Activated gamma-delta T cell treated with anti-CD3 and anti-CD28 coated beads, Interleukin-2, amount 50 U/mL, for 16 hours (primary cell): ENCODE results near the gene ELMO2.

Source experiments
- DNase-seq: peaks from one replicate; pipeline ENCODE4 v3.0.0-alpha.2; 2020; ENCODE audit warnings: low read depth

ELMO2 gene

DNA sequence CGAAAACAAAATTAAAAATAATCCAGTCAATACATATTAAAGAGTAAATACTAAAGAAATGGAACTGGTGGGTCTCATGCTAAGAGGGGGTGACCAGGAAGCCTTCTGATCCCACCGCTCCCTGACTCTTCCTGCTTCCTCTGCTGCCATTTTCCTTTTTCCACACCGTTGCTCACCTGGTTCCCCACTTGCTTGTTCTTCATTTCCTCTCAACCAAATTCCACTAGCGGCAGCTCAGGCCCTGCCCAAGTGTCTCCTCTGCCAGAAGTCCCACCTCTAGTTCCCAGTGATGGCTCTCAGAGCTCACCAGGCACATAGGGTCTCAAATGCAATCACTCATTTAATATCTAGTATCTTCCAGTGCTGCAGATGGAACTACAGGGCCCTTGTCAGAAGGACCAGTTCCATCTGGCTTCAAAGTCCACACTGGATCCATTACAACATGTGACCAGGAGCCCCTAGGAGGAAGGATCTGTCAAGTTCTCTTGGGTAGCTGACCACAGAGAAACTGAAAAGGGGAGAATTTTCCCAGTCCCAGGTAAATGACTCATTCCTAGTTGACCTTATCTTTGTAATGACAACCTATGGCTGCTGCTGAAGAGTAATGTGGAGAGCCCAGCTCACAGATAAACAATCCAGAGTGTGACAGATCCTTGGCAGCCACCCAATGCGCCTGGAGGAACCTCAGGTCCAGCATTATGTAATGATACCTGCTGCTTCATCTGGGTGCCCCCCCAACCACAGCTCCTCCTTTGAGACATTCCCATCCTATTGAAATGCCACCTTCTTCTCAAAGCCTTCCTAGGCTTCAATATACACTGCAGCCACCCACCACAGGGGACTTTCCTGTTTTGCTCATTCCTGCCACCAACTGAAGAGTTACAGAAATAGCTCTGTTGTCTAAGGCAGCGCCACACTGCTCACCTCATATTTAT is 38.2 kb downstream of the ELMO2 start:
- no peak for DNase-seq

DNA sequence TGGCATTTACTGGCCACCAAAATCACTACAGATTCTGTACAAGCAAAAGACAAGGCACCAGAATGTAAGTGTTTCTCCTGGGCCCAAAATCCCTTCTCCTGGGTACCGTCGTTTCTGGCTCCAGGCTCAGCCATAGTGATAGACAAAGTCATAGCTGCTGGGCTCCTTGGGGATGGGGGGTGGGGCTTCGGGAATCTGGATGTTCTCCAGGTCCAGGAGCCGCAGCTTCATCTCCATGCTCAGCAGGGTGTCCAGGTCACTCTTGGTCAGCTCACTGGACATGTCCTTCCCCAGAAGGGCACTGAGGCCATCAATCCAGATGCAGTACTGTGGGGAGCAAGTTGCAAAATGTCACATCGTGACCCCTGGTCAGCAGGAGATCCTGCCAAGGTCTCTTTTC is 39.2 kb downstream of the ELMO2 start:
- no peak for DNase-seq

DNA sequence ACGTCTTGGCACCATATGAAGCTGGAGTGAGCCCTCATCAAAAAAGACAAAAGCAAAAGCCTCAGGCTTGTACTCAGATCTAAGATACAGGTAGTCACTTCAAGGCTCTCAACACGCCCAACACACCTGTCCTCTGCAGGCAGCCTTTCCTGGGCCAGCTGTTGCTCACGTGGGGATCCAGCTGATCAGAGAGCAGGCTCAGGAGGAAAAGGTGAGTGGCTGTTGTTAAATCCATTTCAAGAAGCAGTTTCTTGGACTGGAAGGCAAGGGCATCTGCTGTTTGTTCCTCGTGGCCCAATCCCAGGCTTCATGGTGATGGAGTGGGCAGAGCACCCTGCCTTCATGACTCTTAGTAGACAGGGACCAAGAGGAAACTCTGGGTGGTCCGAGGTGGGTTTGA is 39.6 kb downstream of the ELMO2 start:
- no peak for DNase-seq

DNA sequence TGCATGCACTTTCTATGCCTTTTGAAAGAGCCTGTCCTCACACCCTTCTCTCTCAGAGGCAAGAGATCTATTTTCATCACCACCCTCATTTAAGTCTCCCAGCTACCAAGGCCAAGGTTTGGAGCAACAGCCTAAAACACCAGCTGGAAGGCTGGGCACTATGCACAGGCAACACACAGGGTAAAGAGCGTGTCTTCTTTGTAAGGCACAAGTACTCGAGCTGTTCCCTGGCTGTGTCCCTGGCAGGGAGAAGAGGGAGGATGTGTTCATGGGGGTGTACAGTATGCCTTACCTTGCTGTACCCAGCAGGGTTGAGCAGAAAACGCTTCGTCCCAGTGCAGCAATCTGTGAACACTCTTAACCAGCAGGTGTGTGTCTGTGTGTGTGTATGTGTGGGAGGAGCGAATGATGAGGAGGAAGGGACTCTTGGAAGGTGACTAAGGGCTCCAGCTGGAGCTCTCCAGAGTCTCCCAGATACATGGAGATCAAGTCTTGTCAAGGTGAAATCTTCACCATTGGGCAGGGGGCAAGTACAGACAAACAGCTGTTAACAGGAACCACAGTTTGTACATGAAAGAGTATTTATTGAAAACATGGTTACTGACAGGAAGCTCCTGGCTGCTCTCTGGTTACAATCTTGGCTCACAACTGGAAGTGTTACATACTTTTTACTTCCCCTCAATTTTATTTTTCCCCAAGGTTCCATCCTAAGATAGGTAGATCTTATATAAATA is 40.8 kb downstream of the ELMO2 start:
- DNase-seq = no peak

DNA sequence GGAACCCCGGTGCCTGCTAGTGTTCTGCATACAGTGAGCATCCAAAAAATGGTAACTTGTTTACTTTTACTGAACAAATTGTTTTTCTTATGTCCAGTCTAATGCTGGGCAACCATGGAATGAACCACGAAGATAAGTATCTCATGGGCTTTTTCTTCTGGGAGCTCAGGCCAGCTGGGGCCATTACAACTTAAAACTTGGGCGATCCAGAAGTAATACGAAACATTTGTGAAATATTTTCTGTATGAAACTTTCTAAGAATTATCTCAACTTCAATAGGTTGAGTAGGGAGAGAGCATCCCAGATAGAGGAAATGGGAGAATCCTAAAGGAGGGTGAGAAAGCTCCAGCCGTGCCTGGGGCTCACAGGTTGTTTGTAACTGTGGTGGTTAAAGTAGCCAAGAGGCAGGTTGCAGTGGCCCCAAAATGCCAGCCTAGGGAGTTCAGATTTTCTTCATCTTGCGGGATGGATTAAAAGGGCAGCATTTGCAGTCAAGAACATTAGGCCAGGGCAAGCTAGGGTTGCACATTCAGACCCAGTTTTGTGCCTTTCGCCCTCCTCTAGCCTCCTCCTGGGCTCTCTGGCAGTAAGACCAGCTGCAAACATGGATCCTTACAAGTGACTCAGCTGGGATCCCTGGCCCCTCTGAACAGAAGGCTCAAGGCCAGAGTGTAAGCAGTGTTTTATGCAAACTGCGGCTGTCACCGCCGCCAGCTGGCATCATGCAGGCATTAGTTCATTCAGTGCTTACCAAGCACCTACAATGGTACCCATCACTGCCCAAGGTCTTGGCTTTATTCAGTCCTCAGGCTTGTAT is 41.5 kb downstream of the ELMO2 start:
- no peak for DNase-seq

DNA sequence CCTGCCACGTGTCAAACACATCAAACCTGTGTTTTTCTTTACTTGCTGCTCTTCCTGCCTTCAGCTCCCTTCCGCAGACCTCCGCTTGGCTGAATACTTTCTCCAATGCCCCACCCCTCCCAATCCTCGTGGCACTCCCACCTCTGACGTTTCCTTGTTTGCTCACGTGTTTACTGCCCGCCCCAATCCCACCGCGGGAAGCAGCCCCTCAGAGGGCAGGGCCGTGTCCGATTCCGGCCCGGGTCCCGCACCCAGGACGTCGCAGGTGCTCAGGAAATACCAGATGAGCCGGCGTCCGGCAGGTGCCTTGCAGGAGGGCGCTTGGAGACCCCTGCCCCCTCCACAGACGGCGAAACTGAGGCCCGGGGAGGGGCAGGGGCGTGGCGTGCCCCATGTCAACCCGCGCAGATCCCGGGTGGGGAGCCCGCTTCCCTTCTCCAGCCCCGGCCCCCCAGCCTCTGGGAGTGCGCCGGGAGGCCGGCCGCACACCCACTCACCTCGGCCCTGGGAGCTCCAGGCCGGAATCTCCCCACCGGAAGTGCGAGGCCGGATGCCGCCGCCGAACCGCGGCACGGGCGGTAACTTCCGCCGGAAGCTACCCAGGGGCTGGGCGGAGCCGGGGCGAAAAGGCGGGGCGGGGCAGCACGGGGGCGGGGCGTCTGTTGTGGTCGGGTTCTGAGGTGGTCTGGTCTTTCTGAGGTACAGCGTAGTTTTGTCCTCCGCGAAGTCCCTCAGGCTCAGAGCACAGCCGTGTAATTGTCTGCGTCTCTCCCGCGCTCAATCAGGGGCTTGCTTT is 42.3 kb downstream of the ELMO2 start:
- DNase-seq = peak; percentile 83

DNA sequence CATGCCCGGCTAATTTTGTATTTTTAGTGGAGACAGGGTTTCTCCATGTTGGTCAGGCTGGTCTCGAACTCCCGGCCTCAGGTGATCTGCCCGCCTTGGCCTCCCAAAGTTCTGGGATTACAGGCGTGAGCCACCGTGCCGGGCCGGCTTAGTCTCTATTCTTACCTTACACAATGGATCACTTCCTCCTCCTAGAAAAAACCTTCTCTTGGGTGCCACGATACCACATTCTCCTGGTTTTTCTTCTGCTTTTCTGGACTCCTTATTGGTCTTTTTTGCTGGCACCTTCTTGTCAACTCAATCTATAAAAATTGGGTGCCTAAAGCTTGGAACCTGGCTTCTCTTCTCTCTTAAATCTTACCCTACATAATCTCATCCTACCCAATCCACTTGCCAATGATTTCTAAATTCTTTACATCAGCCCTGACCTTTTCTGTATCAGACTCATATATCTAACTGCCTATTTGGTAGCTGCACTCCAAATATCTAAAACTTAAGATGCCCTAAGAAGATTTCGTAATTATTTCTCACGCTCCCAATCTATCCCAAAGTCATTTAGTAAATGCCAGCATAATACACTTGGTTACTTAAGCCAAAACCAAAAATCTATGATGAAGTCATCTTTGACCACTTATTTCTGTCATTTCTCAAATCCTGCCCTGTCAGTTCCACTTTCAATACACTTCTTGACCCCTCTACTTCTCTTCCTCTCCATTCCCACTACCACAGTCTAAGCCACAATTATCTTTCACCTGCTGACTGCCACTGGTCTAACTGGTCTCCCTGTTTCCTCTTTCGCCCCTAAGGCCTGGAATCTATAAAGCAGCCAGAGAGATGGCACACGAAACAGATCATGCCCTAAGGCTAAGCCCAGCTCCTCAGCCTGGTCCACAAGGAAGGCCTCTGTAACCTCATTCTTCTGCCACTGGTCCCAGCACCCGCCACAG is 43.2 kb downstream of the ELMO2 start:
- DNase-seq = no peak

DNA sequence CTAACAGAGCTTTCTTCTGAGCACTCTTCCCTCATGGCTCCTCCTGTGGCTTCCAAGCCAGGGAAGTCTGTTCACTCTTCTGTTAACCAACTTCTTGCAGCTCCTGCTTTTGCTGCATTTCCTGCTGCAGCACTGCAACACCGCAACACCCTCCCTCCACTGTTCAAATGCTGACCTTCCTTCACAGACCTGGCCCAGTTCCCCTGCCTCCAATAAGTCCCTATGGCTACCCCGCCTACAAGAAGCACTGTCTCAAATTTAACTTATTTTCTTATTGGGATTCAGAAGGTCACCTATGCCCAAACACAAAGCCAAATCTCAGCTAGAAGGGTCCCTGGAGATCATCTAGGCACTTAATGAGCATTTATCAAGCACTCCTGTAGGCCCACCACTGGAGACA is 44.6 kb downstream of the ELMO2 start:
- no peak for DNase-seq

DNA sequence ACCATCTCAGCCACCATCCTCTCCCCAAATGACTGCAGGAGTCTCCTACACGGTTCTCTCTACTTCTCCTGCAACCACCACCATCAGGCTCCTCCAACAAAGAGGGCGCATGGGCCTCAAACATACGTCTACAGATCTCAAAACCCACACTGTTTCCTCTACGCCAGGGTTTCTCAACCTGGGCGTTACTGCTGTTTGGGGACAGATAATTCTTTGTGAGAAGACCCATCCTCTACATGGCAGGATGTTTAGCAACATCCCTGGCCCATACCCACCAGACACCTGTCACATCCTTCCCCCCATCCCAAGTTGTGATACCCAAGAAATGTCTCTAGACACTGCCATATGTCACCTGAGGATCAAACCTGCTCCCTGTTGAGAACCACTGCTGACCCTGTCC is 45.0 kb downstream of the ELMO2 start:
- DNase-seq = no peak

DNA sequence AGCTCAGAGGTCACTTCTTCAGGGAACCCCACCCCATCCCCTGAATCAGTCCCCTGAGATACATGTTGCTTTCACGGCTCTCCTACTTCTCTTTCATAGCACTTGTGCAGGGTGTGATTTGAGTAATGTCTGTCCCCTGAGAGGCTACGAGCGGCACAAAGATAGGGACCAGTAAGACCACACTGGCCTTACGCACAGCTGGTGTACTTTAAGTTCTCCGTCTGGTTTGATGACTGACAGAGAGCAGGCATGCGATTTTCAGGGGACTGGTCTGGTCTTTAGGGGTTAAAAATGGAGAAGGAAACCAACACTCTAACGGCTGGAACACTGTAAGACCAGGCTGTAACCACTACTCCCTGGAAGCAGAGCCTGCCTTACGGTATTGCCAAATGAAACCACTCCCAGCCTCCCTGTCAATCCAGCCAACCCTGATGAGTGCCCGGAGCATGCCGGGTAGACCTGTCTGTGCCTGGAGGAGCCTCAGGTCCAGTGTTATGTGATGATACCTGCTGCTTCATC is 47.1 kb downstream of the ELMO2 start:
- no peak for DNase-seq

DNA sequence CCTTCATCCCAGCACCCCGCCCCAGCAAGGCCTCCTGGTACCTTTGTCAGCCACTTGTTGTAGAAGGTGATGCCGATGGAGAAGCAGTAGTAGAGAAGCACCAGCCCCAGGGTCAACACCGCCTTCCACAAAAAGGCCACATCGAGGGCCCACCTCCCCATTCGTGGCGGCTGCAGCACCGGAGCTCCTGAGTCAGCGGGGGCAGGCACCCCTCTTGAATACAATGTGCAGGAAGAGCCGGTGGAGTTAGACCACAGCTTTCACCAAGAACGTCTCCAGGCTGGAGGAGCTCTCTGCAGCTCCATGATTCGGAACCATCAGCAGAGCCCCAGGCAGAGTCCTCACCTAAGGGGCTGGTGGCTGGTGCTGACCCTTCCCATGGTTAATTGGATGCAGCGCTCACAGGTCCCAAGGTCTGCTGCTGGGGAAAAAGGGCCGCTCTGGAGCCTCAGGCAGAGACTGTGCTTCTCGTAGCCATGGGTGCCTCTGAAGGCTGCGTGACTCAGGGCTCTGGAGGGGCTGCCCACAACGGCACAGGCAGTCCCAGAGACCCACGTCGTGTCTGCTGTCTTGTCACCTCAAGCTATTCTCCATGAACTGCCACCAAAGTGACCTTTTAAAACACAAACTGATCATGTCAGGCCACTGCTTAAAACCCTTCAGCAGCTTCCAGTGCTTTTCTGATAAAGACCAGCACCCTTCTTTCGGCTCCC is 47.9 kb downstream of the ELMO2 start:
- DNase-seq = no peak

DNA sequence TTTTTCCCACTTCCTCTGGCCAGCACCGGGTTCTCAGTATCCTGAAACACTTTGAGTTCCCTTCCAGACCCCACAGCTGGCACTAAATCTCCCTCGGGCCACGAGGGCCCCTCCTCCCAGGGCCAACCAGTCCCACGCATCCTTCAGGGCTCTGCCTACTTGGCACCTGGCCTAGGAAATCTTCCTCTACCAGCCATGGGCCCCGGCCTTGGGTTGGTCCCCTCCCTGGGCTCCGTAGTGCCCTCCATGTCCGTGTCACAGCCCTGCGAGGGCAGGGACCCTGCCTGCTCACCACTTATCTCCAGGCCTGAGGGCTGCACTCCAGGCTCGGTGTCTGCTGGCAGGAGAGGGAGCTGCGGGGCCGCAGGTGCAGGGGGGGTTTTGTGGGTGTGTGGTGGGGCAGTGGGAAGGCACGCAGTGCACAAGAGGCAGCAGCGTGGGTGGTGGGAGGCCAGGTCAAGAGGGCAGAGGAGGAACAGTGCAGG is 49.3 kb downstream of the ELMO2 start:
- DNase-seq = no peak

DNA sequence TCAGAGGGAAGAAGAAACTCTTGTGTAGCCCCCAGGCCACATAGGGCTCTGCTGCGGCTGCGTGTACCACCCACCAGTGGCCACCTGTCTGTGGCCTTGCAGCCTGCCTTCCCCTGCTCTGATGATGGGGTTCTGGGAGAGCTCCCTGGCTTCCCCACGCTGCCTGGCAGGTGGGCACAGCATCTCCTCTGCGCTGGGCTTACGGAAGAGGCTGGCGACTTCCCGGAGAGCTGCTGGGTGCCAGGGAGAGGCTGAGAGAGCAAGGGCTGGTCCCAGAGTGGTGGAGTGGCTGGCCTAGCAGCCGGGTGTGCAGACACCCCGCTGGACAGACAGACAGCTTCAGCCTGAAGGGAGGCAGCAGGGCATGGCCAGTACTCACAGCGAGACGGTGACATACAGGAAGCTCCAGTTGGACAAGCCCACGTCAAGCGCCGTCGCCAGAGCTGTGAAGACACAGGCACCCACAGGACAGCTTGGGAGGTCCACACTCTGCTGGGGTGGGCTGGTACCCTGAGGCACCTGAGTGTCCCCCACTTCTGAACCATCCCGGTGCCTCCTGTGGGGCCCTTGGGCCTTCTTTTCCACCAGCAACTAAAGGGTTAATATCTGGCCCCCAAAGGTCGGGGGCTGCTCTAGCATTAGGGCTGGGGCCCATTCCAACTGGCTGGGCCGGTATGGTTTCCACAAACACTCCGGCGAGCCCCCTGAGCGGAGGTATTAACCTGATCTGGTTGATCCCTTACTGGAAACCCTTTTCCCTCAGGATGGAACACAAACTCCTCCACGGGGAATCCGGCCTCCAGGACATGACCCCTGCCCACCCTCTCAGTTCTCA is 50.0 kb downstream of the ELMO2 start:
- no peak for DNase-seq

DNA sequence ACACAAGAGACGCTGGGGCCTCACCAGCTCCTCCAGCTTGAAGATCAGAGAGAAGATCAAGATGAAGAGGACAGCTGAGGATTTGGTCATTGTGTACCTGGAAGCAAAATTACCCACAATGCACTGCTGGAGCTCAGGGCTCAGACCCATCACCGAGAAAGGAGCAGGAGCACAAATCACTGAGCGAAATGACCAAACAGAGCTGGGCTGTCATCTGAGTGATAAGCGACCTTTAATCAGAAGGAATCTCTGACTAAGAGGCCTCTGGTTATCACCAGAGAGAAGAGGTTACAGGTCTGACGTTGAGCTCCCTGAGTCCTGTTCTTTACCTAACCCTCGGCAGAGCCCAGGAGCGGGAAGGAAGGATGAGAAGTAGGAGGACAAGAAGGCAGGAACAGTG is 50.6 kb downstream of the ELMO2 start:
- no peak for DNase-seq

DNA sequence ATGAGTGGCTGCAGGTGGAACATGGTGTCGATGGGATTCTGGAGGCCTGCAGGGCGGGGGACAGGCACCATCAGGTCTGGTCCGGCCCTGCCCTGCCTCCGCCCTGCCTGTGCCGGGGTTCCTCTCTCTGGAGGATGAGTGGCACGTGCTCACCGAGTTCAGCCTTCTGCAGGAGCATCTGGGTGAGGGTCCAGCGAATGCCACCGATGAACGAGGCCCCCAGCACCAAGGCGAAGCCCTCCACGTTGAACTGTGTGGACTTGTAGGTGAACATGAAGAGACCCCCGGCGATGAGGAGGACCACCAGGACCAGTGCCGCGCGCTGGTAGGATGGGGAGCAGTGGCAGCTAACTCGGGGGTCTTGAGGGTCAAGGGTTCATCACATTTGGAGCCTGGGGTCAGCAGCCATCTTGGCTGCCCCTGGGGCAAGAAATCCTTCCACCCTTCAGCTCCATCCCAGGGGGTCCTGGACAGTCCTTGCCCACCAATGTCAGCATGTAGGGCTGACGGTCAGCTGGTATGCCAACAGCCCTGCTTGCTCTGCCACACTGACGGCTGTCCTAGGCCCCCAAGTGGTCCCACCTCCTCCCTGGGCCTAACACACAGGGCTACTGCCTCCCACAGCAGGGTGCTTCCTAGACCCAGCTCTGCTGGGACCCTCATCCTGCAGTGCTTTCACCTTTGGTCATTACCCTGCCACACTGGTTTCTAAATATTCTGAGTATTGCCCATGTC is 51.3 kb downstream of the ELMO2 start:
- no peak for DNase-seq

DNA sequence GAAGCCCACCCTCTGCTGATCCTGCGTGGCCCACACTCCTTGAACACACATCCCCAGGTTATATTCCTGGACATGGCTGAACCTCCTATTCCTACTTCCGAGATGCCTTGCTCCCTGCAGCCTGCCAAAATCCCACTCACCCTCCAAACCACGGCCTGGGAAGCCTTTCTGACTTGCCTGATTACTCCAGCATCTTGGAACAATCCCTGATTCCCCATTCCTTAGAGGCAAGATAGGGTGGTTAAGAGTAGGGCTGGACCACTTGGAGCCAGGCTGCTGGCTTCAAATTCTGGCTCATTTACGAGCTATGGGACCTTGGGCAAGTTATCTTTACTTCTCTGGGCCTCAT is 52.2 kb downstream of the ELMO2 start:
- DNase-seq = no peak

DNA sequence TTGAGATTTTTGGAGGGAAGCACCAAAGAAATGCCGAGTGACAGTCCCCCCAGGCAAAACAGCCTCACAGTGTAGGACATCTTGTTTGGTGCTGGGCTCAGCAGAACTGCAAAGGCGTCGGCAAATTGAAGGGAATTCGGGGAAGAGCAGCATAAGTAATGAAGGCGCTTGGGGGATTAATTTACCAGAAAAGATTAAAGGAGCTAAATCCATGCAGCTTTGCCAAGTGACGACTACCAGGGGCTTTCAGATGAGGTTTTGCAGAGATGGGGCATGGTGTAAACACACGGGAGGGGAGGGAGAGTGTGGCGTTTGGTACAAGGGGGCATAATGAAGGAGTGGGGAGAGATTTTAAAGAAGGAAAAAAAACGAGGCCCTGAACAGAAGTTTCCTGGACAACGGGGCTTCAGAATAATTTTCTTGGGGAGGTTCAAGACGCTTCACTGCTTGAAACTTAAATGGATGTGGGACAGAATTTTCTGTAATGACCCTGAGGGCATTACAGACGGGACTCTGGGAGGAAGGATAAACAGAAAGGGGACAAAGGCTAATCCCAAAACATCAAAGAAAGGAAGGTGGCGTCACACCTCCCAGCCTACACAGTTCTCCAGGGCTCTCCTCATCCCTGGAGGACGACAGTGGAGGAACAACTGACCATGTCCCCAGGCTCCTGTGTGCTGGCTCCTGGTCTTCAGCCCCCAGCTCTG is 52.8 kb downstream of the ELMO2 start:
- no peak for DNase-seq
